ENCODE measurements around the gene GIPR.

DNA sequence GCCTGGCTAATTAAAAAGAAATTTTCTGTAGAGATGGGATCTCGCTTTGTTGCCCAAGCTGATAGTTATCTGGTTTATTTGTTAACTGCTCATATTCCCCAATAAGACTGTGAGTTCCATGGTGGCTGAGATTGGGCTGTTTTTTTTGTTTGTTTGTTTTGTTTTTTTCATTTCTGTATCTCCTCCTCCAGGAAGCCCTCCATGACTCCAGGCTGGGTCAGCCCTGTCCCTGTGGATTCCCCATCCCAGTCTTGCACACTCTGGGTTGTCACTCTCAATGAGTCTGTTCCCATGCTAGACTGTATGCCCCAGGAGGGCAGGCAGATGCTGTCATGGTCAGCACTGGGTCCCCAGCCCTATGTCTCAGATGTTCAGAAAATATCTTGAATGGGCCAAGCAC lies 31.7 kb upstream of the GIPR start:
- TF ChIP-seq, protein P1, sequence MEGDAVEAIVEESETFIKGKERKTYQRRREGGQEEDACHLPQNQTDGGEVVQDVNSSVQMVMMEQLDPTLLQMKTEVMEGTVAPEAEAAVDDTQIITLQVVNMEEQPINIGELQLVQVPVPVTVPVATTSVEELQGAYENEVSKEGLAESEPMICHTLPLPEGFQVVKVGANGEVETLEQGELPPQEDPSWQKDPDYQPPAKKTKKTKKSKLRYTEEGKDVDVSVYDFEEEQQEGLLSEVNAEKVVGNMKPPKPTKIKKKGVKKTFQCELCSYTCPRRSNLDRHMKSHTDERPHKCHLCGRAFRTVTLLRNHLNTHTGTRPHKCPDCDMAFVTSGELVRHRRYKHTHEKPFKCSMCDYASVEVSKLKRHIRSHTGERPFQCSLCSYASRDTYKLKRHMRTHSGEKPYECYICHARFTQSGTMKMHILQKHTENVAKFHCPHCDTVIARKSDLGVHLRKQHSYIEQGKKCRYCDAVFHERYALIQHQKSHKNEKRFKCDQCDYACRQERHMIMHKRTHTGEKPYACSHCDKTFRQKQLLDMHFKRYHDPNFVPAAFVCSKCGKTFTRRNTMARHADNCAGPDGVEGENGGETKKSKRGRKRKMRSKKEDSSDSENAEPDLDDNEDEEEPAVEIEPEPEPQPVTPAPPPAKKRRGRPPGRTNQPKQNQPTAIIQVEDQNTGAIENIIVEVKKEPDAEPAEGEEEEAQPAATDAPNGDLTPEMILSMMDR (conservative IDR thresholded peaks at IDR 0.05; ENCODE audit: low read depth in 2 of 2) = no peak
- no peak for TF ChIP-seq EZH2phosphoT487 (IDR thresholded peaks at IDR 0.05; ENCODE audit: unreplicated experiment)
- no peak for TF ChIP-seq POLR2AphosphoS5 (IDR thresholded peaks at IDR 0.05; ENCODE audit: low read depth)
- no peak for TF ChIP-seq EZH2 (IDR thresholded peaks at IDR 0.05; ENCODE audit: low read depth, unreplicated experiment)
- TF ChIP-seq, protein P2, sequence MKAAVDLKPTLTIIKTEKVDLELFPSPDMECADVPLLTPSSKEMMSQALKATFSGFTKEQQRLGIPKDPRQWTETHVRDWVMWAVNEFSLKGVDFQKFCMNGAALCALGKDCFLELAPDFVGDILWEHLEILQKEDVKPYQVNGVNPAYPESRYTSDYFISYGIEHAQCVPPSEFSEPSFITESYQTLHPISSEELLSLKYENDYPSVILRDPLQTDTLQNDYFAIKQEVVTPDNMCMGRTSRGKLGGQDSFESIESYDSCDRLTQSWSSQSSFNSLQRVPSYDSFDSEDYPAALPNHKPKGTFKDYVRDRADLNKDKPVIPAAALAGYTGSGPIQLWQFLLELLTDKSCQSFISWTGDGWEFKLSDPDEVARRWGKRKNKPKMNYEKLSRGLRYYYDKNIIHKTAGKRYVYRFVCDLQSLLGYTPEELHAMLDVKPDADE (IDR thresholded peaks at IDR 0.05) = no peak
- TF ChIP-seq, protein P3, sequence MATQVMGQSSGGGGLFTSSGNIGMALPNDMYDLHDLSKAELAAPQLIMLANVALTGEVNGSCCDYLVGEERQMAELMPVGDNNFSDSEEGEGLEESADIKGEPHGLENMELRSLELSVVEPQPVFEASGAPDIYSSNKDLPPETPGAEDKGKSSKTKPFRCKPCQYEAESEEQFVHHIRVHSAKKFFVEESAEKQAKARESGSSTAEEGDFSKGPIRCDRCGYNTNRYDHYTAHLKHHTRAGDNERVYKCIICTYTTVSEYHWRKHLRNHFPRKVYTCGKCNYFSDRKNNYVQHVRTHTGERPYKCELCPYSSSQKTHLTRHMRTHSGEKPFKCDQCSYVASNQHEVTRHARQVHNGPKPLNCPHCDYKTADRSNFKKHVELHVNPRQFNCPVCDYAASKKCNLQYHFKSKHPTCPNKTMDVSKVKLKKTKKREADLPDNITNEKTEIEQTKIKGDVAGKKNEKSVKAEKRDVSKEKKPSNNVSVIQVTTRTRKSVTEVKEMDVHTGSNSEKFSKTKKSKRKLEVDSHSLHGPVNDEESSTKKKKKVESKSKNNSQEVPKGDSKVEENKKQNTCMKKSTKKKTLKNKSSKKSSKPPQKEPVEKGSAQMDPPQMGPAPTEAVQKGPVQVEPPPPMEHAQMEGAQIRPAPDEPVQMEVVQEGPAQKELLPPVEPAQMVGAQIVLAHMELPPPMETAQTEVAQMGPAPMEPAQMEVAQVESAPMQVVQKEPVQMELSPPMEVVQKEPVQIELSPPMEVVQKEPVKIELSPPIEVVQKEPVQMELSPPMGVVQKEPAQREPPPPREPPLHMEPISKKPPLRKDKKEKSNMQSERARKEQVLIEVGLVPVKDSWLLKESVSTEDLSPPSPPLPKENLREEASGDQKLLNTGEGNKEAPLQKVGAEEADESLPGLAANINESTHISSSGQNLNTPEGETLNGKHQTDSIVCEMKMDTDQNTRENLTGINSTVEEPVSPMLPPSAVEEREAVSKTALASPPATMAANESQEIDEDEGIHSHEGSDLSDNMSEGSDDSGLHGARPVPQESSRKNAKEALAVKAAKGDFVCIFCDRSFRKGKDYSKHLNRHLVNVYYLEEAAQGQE (IDR thresholded peaks at IDR 0.05; ENCODE audit: unreplicated experiment) = no peak
- no peak for TF ChIP-seq ZNF331 (CRISPR knock-in tag; IDR thresholded peaks at IDR 0.05; ENCODE audit: low read depth)
- no peak for TF ChIP-seq JUNB (IDR thresholded peaks at IDR 0.05; ENCODE audit: unreplicated experiment)

Measured in GM23338 (cell line).